ENCODE data around the gene TEAD3. TPM values are rescaled to one million over a fixed set of nuclear protein-coding genes. Genes with fewer than 3 reads are reported as not detected.

TEAD3 gene
- total RNA-seq, 1 experiment from 2014 or later, result 27.0 TPM

DNA sequence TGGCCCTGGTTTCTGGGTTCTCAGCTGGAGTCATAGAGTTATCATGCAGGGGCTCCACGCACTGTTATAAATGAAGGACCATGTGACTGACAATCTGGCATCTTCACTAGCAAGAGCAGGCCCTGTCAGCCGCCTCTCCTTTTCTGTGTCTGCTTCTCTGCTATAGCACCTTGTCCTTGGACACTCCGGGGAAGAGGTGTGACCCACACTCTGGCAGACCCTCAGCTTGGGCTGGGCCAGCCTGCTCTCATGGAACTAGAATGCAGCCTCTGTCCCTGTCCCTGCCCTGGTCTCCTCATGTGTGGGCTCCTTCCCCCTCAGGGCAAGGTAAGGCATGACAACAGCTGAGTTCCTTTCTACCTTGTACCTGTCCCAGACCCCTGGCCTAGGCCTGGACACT lies 55.7 kb downstream of the TEAD3 start:
- no peak for TF ChIP-seq CTCF (conservative IDR thresholded peaks at IDR 0.05)
- WGBS (ENCODE audit: extremely low coverage, insufficient read length, low lambda C conversion rate), result no CpG with 5 or more reads among the region's 3 CpGs

More for the DNA sequence above, 55.7 kb downstream of the TEAD3 start:
- H3K79me2 ChIP-seq (ENCODE audit: insufficient read depth, low read length), result no peaks in the 10 kb centered on the region
- no peaks in the 10 kb centered on the region for H3K23me2 ChIP-seq (ENCODE audit: insufficient read length, low read depth, low read length, poor library complexity, severe bottlenecking)
- no peak overlapping the region for H2AK5ac ChIP-seq (ENCODE audit: insufficient read length, low read length)
- H3K4me1 ChIP-seq (ENCODE audit: insufficient read depth, low read length), result no peaks in the 10 kb centered on the region
- no peak overlapping the region for H3K18ac ChIP-seq (ENCODE audit: insufficient read length, low read depth, low read length)
- Mint-ChIP-seq H3K4me3 (no peak overlapping the region), H3K9me3 (no peaks in the 10 kb centered on the region), H3K27me3 (ENCODE audit: low read depth) (no peaks in the 10 kb centered on the region), H3K27ac (no peak overlapping the region), H3K4me1 (peaks cover 0 to 4% of the 10 kb centered on the region in 2 experiments; a peak in 3 of 4 replicates), H3K36me3 (ENCODE audit: insufficient read depth in 1 of 3, low read depth in 3 of 3) (no peaks in the 10 kb centered on the region)
- no peak overlapping the region for H3K4me2 ChIP-seq (ENCODE audit: insufficient read depth, insufficient read length, low read length)
- H3K9me3 ChIP-seq (ENCODE audit: control insufficient read depth, low read depth, low read length), result no peaks in the 10 kb centered on the region
- no peak overlapping the region for H2BK20ac ChIP-seq (ENCODE audit: low read depth, low read length, poor library complexity, severe bottlenecking)
- no peak overlapping the region for H3K9ac ChIP-seq (ENCODE audit: extremely low read depth, insufficient read length, low read length)
- H4K91ac ChIP-seq (ENCODE audit: insufficient read length, low read depth, low read length), result no peak overlapping the region
- no peak overlapping the region for H3K27ac ChIP-seq (ENCODE audit: insufficient read length, low read depth, low read length)
- no peak overlapping the region for H3K4ac ChIP-seq (ENCODE audit: low read depth, low read length)
- no peaks in the 10 kb centered on the region for H4K20me1 ChIP-seq (ENCODE audit: control insufficient read depth, insufficient read depth, insufficient read length)
- H3K14ac ChIP-seq (ENCODE audit: insufficient read depth, low read length), result no peak overlapping the region
- no peak overlapping the region for H2AFZ ChIP-seq (ENCODE audit: low read length)
- H4K5ac ChIP-seq (ENCODE audit: insufficient read length, low read depth, low read length), result no peak overlapping the region
- no peak overlapping the region for H2BK120ac ChIP-seq (ENCODE audit: low read depth, low read length, poor library complexity, severe bottlenecking)
- no peak overlapping the region for H2BK12ac ChIP-seq (ENCODE audit: insufficient read length, low read depth, low read length)
- no peak overlapping the region for H3K23ac ChIP-seq (ENCODE audit: insufficient read length, low read depth, low read length)
- DNase-seq, result no peak
- no peaks in the 10 kb centered on the region for H3K79me1 ChIP-seq (ENCODE audit: insufficient read depth, low read depth, low read length, poor library complexity, severe bottlenecking)
- no peak overlapping the region for H4K8ac ChIP-seq (replicated peaks; ENCODE audit: insufficient read length, low read depth, low read length)
- no peak overlapping the region for H3K56ac ChIP-seq (ENCODE audit: insufficient read length, low read depth, low read length)
- no peaks in the 10 kb centered on the region for H3K27me3 ChIP-seq (ENCODE audit: insufficient read depth, low read length)
- no peak overlapping the region for H2BK15ac ChIP-seq (ENCODE audit: low read depth, low read length)
- H2BK5ac ChIP-seq (ENCODE audit: insufficient read length, low read length), result no peak overlapping the region
- no peak overlapping the region for H3T11ph ChIP-seq (ENCODE audit: low read length)
